Right lobe of liver (tissue), 6 donors: ENCODE measurements around the gene MADCAM1. TPM values are rescaled to one million over a fixed set of nuclear protein-coding genes. Genes with fewer than 3 reads are reported as not detected.
A peak's percentile ranks its signal among the peaks of the same experiment; 100 is the strongest.

Source experiments
- ATAC-seq, 4 donors: fragments of 200-7000 bp; cut with Tn5 transposase; one replicate each; pipeline ENCODE4 v1.9.1; 2020; ENCODE audit warnings: mild to moderate bottlenecking in 4 of 4, moderate library complexity in 4 of 4
- DNase-seq, 3 donors: peaks; one replicate each; pipeline ENCODE4 v3.0.0-alpha.2; 2020
- H3K27ac ChIP-seq, 3 donors: fragments of 200-600 bp; one replicate each; pipeline ENCODE4 v1.8.0; 2022
- H3K27me3 ChIP-seq, 2 donors: fragments of 200-600 bp; one replicate each; pipeline ENCODE4 v1.8.0; 2022
- H3K36me3 ChIP-seq, 4 donors: fragments of 200-600 bp; sonication (generic) in 1 of 4; one replicate each; pipeline versions ENCODE4 v1.5.1 to v1.8.0; 2017 to 2022; ENCODE audit warnings: control low read depth in 1 of 4
- H3K4me1 ChIP-seq, 4 donors: fragments of 200-600 bp; sonication (generic) in 1 of 4; one replicate each; pipeline versions ENCODE4 v1.5.1 to v1.8.0; 2017 to 2022; ENCODE audit warnings: control low read depth in 1 of 4
- H3K4me3 ChIP-seq, 3 donors: fragments of 200-600 bp; one replicate each; pipeline ENCODE4 v1.8.0; 2022
- H3K9me3 ChIP-seq, 4 donors: fragments of 200-600 bp; sonication (generic) in 1 of 4; one replicate each; pipeline versions ENCODE4 v1.5.1 to v1.8.0; 2017 to 2022; ENCODE audit warnings: control low read depth in 1 of 4
- POLR2A ChIP-seq: fragments of 450-650 bp; IDR thresholded peaks from one replicate; pipeline ENCODE4 v1.6.1; 2017; ENCODE audit warnings: antibody characterized with exemption, mild to moderate bottlenecking
- WGBS: methylation state at CpG from one replicate; pipeline ENCODE4 v1.1.6; 2018; ENCODE audit warnings: low coverage, low lambda C conversion rate; ENCODE audit not compliant: insufficient coverage; ENCODE audit errors: missing lambda C conversion rate; 5-methylcytosine and 5-hydroxymethylcytosine counted together
- intact Hi-C, 2 donors: fragments of 100-400 bp; cut with DNase I; formaldehyde crosslinking; loops; one replicate each; pipeline versions ENCODE4 v1.11.2 to v1.14.1; 2022
- total RNA-seq, 6 experiments: library from RNA; depleted of rRNA in 2 of 6; stranded (reverse); fragments of >200 nt in 2 of 6; fragmentation: NEBNext Ultra II Directional in 3 of 6; extraction: Animal tissue kit (Norgen Biotek cat#: 25700) in 3 of 6; gene quantifications; one replicate each; pipeline versions ENCODE4 v1.1.0 to v1.2.4, GENCODE V29; 2016 to 2023
- TF ChIP-seq, protein P1 (sequence below), 4 donors: fragments of 200-600 bp in 3 of 4; fragments of 450-650 bp in 1 of 4; IDR thresholded peaks; one replicate each; pipeline versions ENCODE4 v1.5.1 to v1.8.0; 2016 to 2022; ENCODE audit warnings: antibody characterized with exemption in 4 of 4, mild to moderate bottlenecking in 2 of 4
- donor health status: DM: no; HTN: yes; CAD: no.
- donor health status: DM: no; HTN: no; CAD: no.
- donor health status: DM: no; HTN: no; CAD: no.
- donor health status: DM: no; HTN: yes; CAD: no.
- donor health status: DM: no; HTN: yes; CAD: no.

Gene MADCAM1
- total RNA-seq, 6 experiments from 2014 or later, result 0.11 to 0.69 (median 0.31) TPM

GRCh38 chr19:536031-536880 is 40.0 kb downstream of the MADCAM1 start:
- peak in 1 of 3 donors; percentile 44 for DNase-seq
- Histone ChIP-seq H3K4me3 (no peak overlapping the region), H3K27ac (no peak overlapping the region), H3K9me3 (no peaks in the 10 kb centered on the region), H3K27me3 (no peaks in the 10 kb centered on the region), H3K4me1 (peaks cover 0 to 23% (median 11%) of the 10 kb centered on the region in 4 donors), H3K36me3 (peaks cover 4 to 35% (median 17%) of the 10 kb centered on the region in 4 donors)
- no peak for ATAC-seq
- intact Hi-C loops, result no loop called here
- 94% methylated on average over 3 of the region's 55 CpGs for WGBS
- TF ChIP-seq POLR2A, result no peak
- TF ChIP-seq, protein P1, sequence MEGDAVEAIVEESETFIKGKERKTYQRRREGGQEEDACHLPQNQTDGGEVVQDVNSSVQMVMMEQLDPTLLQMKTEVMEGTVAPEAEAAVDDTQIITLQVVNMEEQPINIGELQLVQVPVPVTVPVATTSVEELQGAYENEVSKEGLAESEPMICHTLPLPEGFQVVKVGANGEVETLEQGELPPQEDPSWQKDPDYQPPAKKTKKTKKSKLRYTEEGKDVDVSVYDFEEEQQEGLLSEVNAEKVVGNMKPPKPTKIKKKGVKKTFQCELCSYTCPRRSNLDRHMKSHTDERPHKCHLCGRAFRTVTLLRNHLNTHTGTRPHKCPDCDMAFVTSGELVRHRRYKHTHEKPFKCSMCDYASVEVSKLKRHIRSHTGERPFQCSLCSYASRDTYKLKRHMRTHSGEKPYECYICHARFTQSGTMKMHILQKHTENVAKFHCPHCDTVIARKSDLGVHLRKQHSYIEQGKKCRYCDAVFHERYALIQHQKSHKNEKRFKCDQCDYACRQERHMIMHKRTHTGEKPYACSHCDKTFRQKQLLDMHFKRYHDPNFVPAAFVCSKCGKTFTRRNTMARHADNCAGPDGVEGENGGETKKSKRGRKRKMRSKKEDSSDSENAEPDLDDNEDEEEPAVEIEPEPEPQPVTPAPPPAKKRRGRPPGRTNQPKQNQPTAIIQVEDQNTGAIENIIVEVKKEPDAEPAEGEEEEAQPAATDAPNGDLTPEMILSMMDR (IDR thresholded peaks at IDR 0.05), result no peak

GRCh38 chr19:536881-537404 is 40.7 kb downstream of the MADCAM1 start:
- H3K4me1 ChIP-seq, result peaks cover 0 to 23% (median 11%) of the 10 kb centered on the region in 4 donors
- WGBS, result 80% methylated on average over 2 of the region's 26 CpGs
- H3K27ac ChIP-seq, result no peak overlapping the region
- TF ChIP-seq, protein P1 (IDR thresholded peaks at IDR 0.05), result no peak
- no peak for TF ChIP-seq POLR2A
- H3K36me3 ChIP-seq, result peaks cover 4 to 42% (median 20%) of the 10 kb centered on the region in 4 donors
- H3K27me3 ChIP-seq, result no peaks in the 10 kb centered on the region
- no peaks in the 10 kb centered on the region for H3K9me3 ChIP-seq
- H3K4me3 ChIP-seq, result no peak overlapping the region
- peak in 1 of 3 donors; percentile 21 for DNase-seq
- no peak for ATAC-seq
- intact Hi-C loops, result no loop called here

DNA sequence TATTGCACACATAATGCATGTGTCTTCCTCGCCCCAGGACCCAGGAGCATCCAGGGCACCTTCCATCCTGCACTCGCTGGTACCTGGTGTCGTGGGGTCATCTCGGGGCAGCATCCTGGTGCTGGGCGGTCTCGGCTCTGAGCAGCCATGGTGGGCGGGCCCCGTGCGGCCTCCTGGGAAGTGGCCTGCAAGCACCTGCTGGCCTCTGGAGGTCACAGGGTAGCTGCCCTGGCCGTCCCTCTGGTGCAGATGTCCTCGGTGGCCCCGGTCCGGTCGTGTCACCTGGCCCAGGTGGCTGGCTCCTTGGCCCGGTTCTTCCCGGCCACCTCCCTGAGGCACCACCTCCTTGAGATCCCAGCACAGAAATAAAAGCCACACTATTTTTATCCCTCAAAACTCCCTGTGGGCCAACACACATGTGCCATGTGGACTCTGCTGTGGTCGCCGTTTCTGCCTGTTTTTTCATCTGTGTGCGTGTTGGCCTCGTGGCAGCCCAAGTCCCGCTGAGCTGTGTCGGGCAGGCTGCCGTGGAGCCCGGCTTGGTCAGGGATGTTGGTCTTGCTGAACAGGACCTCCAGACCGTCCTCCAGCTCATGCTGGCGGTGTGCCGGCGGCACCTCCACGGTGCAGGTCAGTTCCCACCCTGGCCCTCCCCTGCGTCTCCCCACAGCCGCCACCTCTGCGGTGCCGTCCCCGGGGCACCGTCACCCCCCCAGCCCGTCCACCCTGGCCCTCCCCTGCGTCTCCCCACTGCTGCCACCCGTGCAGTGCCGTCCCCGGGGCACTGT is 42.5 kb downstream of the MADCAM1 start:
- peaks cover 4 to 44% (median 20%) of the 10 kb centered on the region in 4 donors for H3K36me3 ChIP-seq
- DNase-seq, result no peak
- intact Hi-C loops, result no loop called here
- H3K4me1 ChIP-seq, result peaks cover 0 to 16% (median 7%) of the 10 kb centered on the region in 4 donors
- H3K4me3 ChIP-seq, result no peak overlapping the region
- TF ChIP-seq, protein P1 (IDR thresholded peaks at IDR 0.05), result no peak
- TF ChIP-seq POLR2A, result no peak
- ATAC-seq, result no peak
- H3K27ac ChIP-seq, result no peak overlapping the region
- WGBS, result 89% methylated on average over 5 of the region's 40 CpGs
- no peaks in the 10 kb centered on the region for H3K27me3 ChIP-seq
- no peaks in the 10 kb centered on the region for H3K9me3 ChIP-seq

DNA sequence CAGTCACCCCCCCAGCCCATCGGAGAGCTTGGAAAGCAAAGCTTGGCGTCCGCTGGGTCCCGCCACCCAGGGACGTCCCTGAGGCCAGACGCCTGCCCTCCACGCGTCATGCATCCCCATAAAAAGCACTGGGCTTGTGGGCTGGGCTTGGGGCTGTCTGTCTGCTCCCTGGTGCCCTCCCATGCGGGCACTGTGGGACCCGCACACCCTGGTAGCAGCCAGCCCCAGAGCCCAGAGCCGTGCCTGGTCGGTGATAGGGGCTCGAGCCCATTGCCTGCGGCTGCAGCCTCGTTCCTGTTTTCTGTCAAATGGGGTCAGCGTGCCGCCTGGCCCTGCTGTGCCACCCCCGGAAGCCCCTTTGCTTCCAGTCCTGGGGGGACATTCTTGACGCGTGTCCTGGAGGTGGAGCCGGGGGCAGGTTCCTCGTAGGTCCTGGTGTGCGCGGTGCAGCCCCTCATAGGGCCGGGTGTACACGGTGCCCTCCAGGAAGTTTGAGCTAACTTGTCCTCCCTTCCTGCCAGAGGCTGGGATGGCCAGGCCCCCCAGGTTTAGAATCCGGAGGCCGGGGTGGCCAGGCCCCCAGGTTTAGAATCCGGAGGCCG is 43.2 kb downstream of the MADCAM1 start:
- Histone ChIP-seq H3K4me3 (no peak overlapping the region), H3K36me3 (peaks cover 4 to 44% (median 20%) of the 10 kb centered on the region in 4 donors), H3K27ac (no peak overlapping the region), H3K9me3 (no peaks in the 10 kb centered on the region), H3K4me1 (peaks cover 0 to 12% (median 5%) of the 10 kb centered on the region in 4 donors), H3K27me3 (no peaks in the 10 kb centered on the region)
- ATAC-seq, result no peak
- intact Hi-C loops, result no loop called here
- WGBS, result 85% methylated on average over 5 of the region's 30 CpGs
- DNase-seq, result no peak
- TF ChIP-seq, protein P1 (IDR thresholded peaks at IDR 0.05), result no peak
- TF ChIP-seq POLR2A, result no peak
